ENCODE data around the gene TBC1D2B.

The TBC1D2B gene

GRCh38 chr15:78057803-78058202 is 19.7 kb downstream of the TBC1D2B start:
- TF ChIP-seq FOXA1 (IDR thresholded peaks at IDR 0.05) (no peak), BHLHE40 (IDR thresholded peaks at IDR 0.05; ENCODE audit: borderline replicate concordance) (no peak), L3MBTL2 (conservative IDR thresholded peaks at IDR 0.05) (no peak), LEF1 (IDR thresholded peaks at IDR 0.05; ENCODE audit: borderline replicate concordance) (no peak), ARNT (IDR thresholded peaks at IDR 0.05) (no peak), SUZ12 (IDR thresholded peaks at IDR 0.05) (no peak), NFRKB (IDR thresholded peaks at IDR 0.05) (no peak), SP1 (IDR thresholded peaks at IDR 0.05) (no peak), CTBP1 (IDR thresholded peaks at IDR 0.05; ENCODE audit: borderline replicate concordance) (no peak)
- no peak for DNase-seq (ENCODE audit: extremely low spot score)
- ChIA-PET POLR2A (no interaction called here), CTCF (interaction anchor here (0.6 to 0.7 kb wide), 2 partner anchors 9 to 1529 kb away, joined by 4 to 9 read pairs; no protein-coding TSS in a partner anchor)

GRCh38 chr15:78056714-78057269 is 20.7 kb downstream of the TBC1D2B start:
- no peak for DNase-seq (ENCODE audit: extremely low spot score)
- no peak for TF ChIP-seq NFRKB (IDR thresholded peaks at IDR 0.05)
- no peak for TF ChIP-seq SP1 (IDR thresholded peaks at IDR 0.05)
- TF ChIP-seq FOXM1 (IDR thresholded peaks at IDR 0.05; ENCODE audit: borderline replicate concordance): no peak
- no peak for TF ChIP-seq BHLHE40 (IDR thresholded peaks at IDR 0.05; ENCODE audit: borderline replicate concordance)
- no peak for TF ChIP-seq LEF1 (IDR thresholded peaks at IDR 0.05; ENCODE audit: borderline replicate concordance)
- no peak for TF ChIP-seq SUZ12 (IDR thresholded peaks at IDR 0.05)
- CTCF ChIA-PET: interaction anchor here (0.6 kb wide), 1 partner anchor 22 kb away, joined by 4 read pairs; no protein-coding TSS in a partner anchor
- POLR2A ChIA-PET: no interaction called here

GRCh38 chr15:78055919-78056713 is 21.4 kb downstream of the TBC1D2B start:
- ChIA-PET CTCF (interaction anchor here (0.6 kb wide), 1 partner anchor 21 kb away, joined by 4 read pairs; no protein-coding TSS in a partner anchor), POLR2A (no interaction called here)
- DNase-seq (ENCODE audit: extremely low spot score): no peak
- TF ChIP-seq BHLHE40 (IDR thresholded peaks at IDR 0.05; ENCODE audit: borderline replicate concordance) (no peak), SP1 (IDR thresholded peaks at IDR 0.05) (no peak), HDGF (IDR thresholded peaks at IDR 0.05; ENCODE audit: borderline replicate concordance) (no peak), TARDBP (IDR thresholded peaks at IDR 0.05) (no peak), ZNF384 (IDR thresholded peaks at IDR 0.05) (no peak), FOXM1 (IDR thresholded peaks at IDR 0.05; ENCODE audit: borderline replicate concordance) (no peak), LEF1 (IDR thresholded peaks at IDR 0.05; ENCODE audit: borderline replicate concordance) (no peak), CTBP1 (IDR thresholded peaks at IDR 0.05; ENCODE audit: borderline replicate concordance) (no peak), L3MBTL2 (conservative IDR thresholded peaks at IDR 0.05) (no peak), ELF4 (IDR thresholded peaks at IDR 0.05) (no peak), ARNT (IDR thresholded peaks at IDR 0.05) (no peak), FOXA1 (IDR thresholded peaks at IDR 0.05) (no peak), PKNOX1 (IDR thresholded peaks at IDR 0.05) (no peak), NFRKB (IDR thresholded peaks at IDR 0.05) (no peak), SUZ12 (IDR thresholded peaks at IDR 0.05) (no peak), FOXK2 (IDR thresholded peaks at IDR 0.05) (no peak)

GRCh38 chr15:78054966-78055365 is 22.5 kb downstream of the TBC1D2B start:
- DNase-seq (ENCODE audit: extremely low spot score): no peak
- POLR2A ChIA-PET: no interaction called here
- TF ChIP-seq NFRKB (IDR thresholded peaks at IDR 0.05) (no peak), HDGF (IDR thresholded peaks at IDR 0.05; ENCODE audit: borderline replicate concordance) (no peak), FOXK2 (IDR thresholded peaks at IDR 0.05) (no peak), ZNF384 (IDR thresholded peaks at IDR 0.05) (no peak), SP1 (IDR thresholded peaks at IDR 0.05) (no peak), FOXM1 (IDR thresholded peaks at IDR 0.05; ENCODE audit: borderline replicate concordance) (no peak), TARDBP (IDR thresholded peaks at IDR 0.05) (no peak), LEF1 (IDR thresholded peaks at IDR 0.05; ENCODE audit: borderline replicate concordance) (no peak), BHLHE40 (IDR thresholded peaks at IDR 0.05; ENCODE audit: borderline replicate concordance) (no peak), ARNT (IDR thresholded peaks at IDR 0.05) (no peak), PKNOX1 (IDR thresholded peaks at IDR 0.05) (no peak), FOXA1 (IDR thresholded peaks at IDR 0.05) (no peak), L3MBTL2 (conservative IDR thresholded peaks at IDR 0.05) (no peak), CTBP1 (IDR thresholded peaks at IDR 0.05; ENCODE audit: borderline replicate concordance) (no peak), ELF4 (IDR thresholded peaks at IDR 0.05) (no peak), SUZ12 (IDR thresholded peaks at IDR 0.05) (no peak)
- CTCF ChIA-PET: interaction anchor here (0.7 kb wide), 1 partner anchor 517 kb away, joined by 3 read pairs; no protein-coding TSS in a partner anchor

GRCh38 chr15:78054518-78054917 is 23.0 kb downstream of the TBC1D2B start:
- DNase-seq (ENCODE audit: extremely low spot score): no peak
- ChIA-PET CTCF (interaction anchor here (0.7 kb wide), 1 partner anchor 517 kb away, joined by 3 read pairs; no protein-coding TSS in a partner anchor), POLR2A (no interaction called here)
- TF ChIP-seq ARNT (IDR thresholded peaks at IDR 0.05) (no peak), FOXM1 (IDR thresholded peaks at IDR 0.05; ENCODE audit: borderline replicate concordance) (no peak), BHLHE40 (IDR thresholded peaks at IDR 0.05; ENCODE audit: borderline replicate concordance) (no peak), NFRKB (IDR thresholded peaks at IDR 0.05) (no peak)

- CTCF ChIA-PET: interaction anchor here (2.0 kb wide), 1 partner anchor 56 kb away, joined by 6 read pairs; no protein-coding TSS in a partner anchor
- POLR2A ChIA-PET: interaction anchor here (2.8 kb wide), 1 partner anchor 15 kb away, joined by 7 read pairs; no protein-coding TSS in a partner anchor
- no peak for DNase-seq (ENCODE audit: extremely low spot score)
- TF ChIP-seq TARDBP (IDR thresholded peaks at IDR 0.05): no peak
- no peak for TF ChIP-seq ELF4 (IDR thresholded peaks at IDR 0.05)
- TF ChIP-seq HDGF (IDR thresholded peaks at IDR 0.05; ENCODE audit: borderline replicate concordance): no peak
- TF ChIP-seq LEF1 (IDR thresholded peaks at IDR 0.05; ENCODE audit: borderline replicate concordance): no peak
These were observed 25.0 kb downstream of the TBC1D2B start for GRCh38 chr15:78052545-78052944.

Data from HEK293T (cell line).